Skeletal muscle cell (primary cell): ENCODE results near the gene SART3.
"Not testable (repeated sequence)": the region's sequence is repeated elsewhere in the genome, so short reads cannot be mapped to it uniquely, and the experiment has no call there.

ENCODE experiments used
- DNase-seq: peaks from one replicate; pipeline ENCODE4 v3.0.0-alpha.2; 2010; ENCODE audit warnings: low read depth
- H3K4me3 ChIP-seq: 2 replicates; pipeline ENCODE4 v1.5.1; 2011; ENCODE audit warnings: low read depth, mild to moderate bottlenecking, control low read depth, low read length, moderate library complexity

SART3 gene

GRCh38 chr12:108509806-108510205, 51.2 kb downstream of the SART3 start:
- no peak overlapping the region for H3K4me3 ChIP-seq
- DNase-seq: no peak

DNA sequence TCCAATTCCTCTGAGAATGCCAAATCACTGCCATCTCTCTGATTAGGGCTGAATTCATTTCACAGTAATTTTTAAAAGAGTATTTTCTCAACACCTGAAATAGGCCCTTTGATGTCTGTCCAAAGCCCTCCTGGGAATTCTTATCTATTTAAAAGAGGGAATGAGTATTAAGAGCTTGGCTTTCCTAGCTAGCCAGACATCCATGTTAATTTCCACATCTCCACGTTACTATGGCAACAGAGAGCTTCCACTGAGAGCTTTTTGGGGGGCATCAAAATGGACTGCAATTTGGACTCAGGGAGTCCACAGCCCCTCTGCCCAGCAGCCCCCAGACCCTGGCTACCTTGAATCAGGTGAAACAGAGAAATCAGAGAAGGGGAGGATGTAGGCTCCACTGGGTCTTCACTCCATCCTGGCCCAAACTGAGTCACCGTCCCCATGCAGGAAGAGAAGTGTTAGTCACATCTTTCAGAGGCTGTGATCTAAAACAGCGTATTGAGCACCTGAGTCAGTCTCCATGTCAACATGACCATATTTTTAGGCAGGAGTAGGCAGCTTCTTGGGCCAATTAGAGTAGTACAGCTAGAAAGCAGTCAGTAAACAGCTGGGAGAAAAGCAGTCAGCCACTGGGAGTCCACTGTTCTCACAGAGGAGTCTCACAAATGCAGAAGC, 52.9 kb downstream of the SART3 start:
- no peak overlapping the region for H3K4me3 ChIP-seq

DNA sequence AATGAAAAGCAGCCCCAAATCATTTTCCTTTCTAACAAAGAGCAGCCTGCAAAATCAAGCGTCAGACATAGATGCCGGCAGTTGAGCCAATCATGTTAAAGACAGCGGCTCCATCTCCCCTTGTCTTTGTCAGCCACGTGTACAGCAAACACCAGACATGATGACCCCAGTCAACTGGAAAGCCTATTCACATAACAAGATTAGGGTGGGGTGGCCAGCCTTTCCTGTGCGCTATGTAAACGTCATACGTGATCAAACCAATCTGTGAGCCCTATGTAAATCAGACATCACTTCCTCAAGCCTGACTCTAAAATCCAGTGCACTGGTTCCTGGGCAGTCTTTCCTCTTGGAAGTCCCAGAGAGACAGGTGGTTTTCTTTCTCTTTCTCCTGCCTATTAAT, 55.8 kb downstream of the SART3 start:
- no peak for DNase-seq
- no peak overlapping the region for H3K4me3 ChIP-seq

More for the DNA sequence above, 52.9 kb downstream of the SART3 start:
- no peak for DNase-seq

- DNase-seq: no peak
- H3K4me3 ChIP-seq: no peak overlapping the region
Observed at GRCh38 chr12:108502922-108503321, 58.1 kb downstream of the SART3 start.

DNA sequence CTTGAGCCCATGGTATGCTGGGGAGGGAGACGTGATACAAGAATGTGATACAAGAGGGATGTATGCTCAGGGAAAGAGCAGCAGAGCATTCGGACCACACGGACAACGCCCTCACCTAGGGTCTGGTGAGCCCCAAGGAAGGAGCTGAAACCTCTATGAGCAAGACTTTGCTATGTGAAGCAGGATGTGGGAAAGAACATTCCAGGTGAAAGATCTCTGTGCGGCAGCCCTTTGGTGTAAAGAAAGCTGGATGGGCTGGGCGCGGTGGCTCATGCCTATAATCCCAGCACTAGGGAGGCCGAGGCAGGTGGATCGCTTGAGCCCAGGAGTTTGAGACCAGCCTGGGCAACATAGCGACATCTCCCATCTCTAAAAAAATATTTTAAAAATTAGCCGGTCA, 62.8 kb downstream of the SART3 start:
- no peak overlapping the region for H3K4me3 ChIP-seq
- DNase-seq: no peak

GRCh38 chr12:108495823-108496579, 65.0 kb downstream of the SART3 start:
- no peak overlapping the region for H3K4me3 ChIP-seq
- no peak for DNase-seq

DNA sequence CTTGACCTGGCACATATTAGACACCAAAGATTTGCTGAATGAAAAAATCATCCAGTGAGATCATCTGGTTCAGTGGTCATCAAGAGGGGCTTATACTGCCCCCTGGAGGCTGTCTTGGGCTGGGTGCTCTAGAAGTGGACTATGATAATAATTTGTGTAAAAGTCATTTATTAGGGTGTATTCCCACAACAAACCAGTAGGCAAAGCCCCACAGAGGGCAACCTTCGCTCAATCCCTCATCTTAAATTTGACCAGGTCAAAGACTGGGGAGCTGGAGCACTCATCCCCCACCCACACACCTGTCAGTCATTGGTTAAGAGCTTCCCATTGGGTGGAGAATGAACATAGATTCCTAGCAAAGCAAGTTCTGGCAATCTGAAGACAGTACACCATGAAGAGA, 65.9 kb downstream of the SART3 start:
- DNase-seq: no peak
- H3K4me3 ChIP-seq: no peak overlapping the region

GRCh38 chr12:108491256-108491655, 69.7 kb downstream of the SART3 start:
- no peak overlapping the region for H3K4me3 ChIP-seq
- DNase-seq: no peak

DNA sequence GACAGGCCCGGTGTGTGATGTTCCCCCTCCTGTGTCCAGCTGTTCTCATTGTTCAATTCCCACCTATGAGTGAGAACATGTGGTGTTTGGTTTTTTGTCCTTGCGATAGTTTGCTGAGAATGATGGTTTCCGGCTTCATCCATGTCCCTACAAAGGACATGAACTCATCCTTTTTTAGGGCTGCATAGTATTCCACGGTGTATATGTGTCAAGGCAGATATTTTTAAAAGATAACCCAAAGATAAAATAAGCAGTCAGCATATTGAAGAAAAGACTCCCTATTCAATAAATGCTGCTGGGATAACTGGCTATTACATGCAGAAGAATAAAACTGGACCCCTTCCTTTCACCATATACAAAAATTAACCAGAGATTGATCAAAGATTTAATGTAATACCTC, 73.9 kb downstream of the SART3 start:
- not testable (repeated sequence) for H3K4me3 ChIP-seq, DNase-seq

DNA sequence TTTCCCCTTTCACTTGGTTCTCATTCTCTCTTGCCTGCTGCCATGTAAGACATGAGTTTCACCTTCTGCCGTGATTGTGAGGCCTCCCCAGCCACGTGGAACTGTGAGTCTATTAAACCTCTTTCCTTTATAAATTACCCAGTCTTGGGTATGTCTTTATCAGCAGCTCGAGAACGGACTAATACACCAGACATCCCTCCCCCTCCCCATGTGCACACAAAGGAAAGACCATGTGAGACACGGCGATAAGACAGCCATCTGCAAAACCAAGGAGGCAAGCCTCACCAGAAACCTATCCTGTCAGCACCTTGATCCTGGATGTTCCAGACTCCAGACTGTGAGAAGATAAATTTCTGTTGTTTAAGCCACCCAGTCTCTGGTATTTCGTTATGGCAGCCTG, 75.6 kb downstream of the SART3 start:
- not testable (repeated sequence) for H3K4me3 ChIP-seq, DNase-seq

GRCh38 chr12:108484845-108485244, 76.1 kb downstream of the SART3 start:
- no peak overlapping the region for H3K4me3 ChIP-seq
- DNase-seq: no peak

DNA sequence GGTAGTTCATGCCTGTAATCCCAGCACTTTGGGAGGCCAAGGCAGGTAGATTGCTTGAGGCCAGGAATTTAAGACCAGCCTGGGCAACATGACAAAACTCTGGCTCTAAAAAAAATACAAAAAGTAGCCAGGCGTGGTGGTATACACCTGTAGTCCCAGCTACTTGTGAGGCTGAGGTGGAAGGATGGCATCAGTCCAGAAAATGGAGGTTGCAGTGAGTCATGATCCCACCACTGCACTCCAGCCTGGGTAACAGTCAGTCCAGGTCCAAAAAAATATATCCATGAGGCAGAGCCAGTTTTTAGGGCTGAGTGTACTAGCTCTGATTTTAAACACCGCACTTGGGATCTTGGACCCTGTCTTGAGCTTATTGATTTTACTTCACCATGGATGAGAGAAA, 76.5 kb downstream of the SART3 start:
- no peak overlapping the region for H3K4me3 ChIP-seq
- no peak for DNase-seq

GRCh38 chr12:108483213-108484059, 77.5 kb downstream of the SART3 start:
- no peak for DNase-seq
- no peak overlapping the region for H3K4me3 ChIP-seq

DNA sequence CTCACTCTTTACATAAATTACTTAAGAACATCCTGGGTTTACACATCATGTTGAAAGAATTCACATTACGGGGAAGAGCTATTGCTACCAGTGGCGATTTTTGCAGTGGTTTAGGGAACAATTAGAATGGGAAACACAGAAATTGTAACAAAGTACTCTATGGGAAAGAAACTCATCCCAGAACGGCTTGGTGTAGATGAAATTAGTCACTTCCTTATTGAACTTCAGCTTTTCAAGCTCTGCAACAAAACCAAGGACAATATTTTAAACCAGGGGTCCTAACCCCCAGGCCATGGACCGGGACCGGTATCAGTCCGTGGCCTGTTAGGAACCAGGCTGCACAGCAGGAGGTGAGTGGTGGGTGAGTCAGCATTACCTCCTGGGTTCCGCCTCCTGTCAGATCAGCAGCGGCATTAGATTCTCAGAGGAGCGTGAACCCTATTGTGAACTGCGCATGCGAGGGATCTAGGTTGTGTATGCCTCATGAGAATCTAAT, 78.2 kb downstream of the SART3 start:
- H3K4me3 ChIP-seq: no peak overlapping the region
- no peak for DNase-seq

- no peak overlapping the region for H3K4me3 ChIP-seq
- no peak for DNase-seq
Observed at GRCh38 chr12:108479364-108480070, 81.5 kb downstream of the SART3 start.

- no peak for DNase-seq
- H3K4me3 ChIP-seq: no peak overlapping the region
Observed at GRCh38 chr12:108478611-108479206, 82.3 kb downstream of the SART3 start.

- no peak overlapping the region for H3K4me3 ChIP-seq
- no peak for DNase-seq
Observed at GRCh38 chr12:108477881-108478259, 83.1 kb downstream of the SART3 start.

DNA sequence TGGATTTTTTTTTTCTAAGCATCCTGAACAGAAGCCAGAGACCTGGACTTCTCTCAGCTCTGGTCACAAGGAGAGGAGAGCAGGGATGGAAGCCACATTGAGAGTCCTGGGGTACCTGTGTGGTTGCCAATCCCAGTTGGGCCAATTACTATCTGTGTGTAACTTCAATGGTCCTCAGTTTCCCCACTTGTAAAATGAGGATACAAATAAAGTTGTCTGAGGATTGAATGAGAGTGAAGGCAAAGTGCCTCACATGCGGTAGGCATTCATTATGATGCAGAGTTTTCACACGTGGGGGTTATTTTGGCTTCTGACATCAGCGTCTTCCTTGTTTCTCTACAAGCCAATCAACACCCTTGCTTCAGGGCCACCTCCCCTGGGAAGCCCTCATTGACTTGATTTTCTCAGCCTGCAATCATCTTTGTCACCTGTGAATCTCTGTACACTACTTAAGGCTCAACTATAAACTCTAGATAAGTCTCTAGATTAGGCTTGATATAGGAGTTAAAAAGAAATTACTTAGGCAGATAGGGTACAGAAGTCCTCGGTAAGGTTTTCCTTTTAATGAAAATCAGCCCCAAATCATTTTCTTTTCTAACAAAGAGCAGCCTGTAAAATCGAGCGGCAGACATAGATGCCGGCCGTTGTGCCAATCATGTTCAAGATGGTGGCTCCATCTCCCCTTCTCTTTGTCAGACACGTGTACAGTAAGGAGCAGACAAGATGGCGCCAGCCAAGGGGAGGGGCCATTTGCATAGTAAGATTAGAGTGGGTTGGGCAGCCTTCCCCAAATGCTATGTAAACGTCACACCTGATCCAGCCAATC, 83.7 kb downstream of the SART3 start:
- DNase-seq: no peak
- no peak overlapping the region for H3K4me3 ChIP-seq
